SU-DHL-6 (cell line): ENCODE results near the gene MRPL39.

Experiments used
- CTCF ChIP-seq: fragments of 200-600 bp; sonication (generic); IDR thresholded peaks from one replicate; pipeline ENCODE4 v1.5.1; 2017; ENCODE audit warnings: antibody characterized with exemption, mild to moderate bottlenecking, low read length, moderate library complexity; ENCODE audit not compliant: insufficient read depth, poor library complexity, severe bottlenecking
- EZH2phosphoT487 ChIP-seq: fragments of 200-600 bp; sonication (generic), shearing (Covaris generic); conservative IDR thresholded peaks from 2 replicates; pipeline ENCODE4 v1.6.1; 2018; ENCODE audit warnings: mild to moderate bottlenecking, antibody characterized with exemption, low read length, moderate library complexity, mixed read lengths

GRCh38 chr21:25584833-25585676 lies 22.2 kb downstream of the MRPL39 start:
- TF ChIP-seq EZH2phosphoT487 (no peak), CTCF (no peak)
